Common myeloid progenitor, CD34-positive (primary cell): Measurements from ENCODE around the gene GLYR1.

Experiments
- CTCF ChIA-PET: fragments of 350-600 bp; sonication (Branson Sonifier 250); formaldehyde crosslinking; loops from one replicate; lab custom pipeline; 2021; ENCODE audit warnings: antibody characterized with exemption; lab: Charles Lee
- POLR2A ChIA-PET: fragments of 350-600 bp; sonication (Branson Sonifier 250); formaldehyde crosslinking; loops from one replicate; lab custom pipeline; 2021; ENCODE audit warnings: antibody characterized with exemption; lab: Charles Lee
- DNase-seq, 3 donors: peaks; one replicate each; pipeline versions ENCODE4 v3.0.0 to v3.0.0-alpha.2; 2013
- H3K27ac ChIP-seq, 2 experiments: 1 replicate in 1 of 2; 2 replicates in 1 of 2; pipeline ENCODE4 v1.7.0; 2013; ENCODE audit warnings: inconsistent platforms in 2 of 2, low read length in 2 of 2, mild to moderate bottlenecking in 2 of 2, low read depth in 1 of 2, moderate library complexity in 1 of 2; ENCODE audit not compliant: severe bottlenecking in 2 of 2, insufficient read depth in 1 of 2, poor library complexity in 1 of 2
- H3K27me3 ChIP-seq, 5 experiments: replicated peaks in 2 of 5; 1 replicate in 3 of 5; 2 replicates in 2 of 5; pipeline versions ENCODE4 v1.6.1 to v1.7.0; 2013; ENCODE audit warnings: low read length in 4 of 5, mild to moderate bottlenecking in 2 of 5, moderate library complexity in 2 of 5, inconsistent platforms in 1 of 5; ENCODE audit not compliant: insufficient read depth in 5 of 5, control insufficient read depth in 4 of 5
- H3K36me3 ChIP-seq, 4 experiments: 1 replicate in 2 of 4; 2 replicates in 2 of 4; pipeline versions ENCODE4 v1.6.1 to v1.7.0; 2013; ENCODE audit warnings: low read length in 3 of 4, control low read depth in 1 of 4, mild to moderate bottlenecking in 1 of 4; ENCODE audit not compliant: control insufficient read depth in 4 of 4, insufficient read depth in 4 of 4
- H3K4me1 ChIP-seq, 4 experiments: 1 replicate in 3 of 4; 2 replicates in 1 of 4; pipeline versions ENCODE4 v1.6.1 to v1.7.1; 2013; ENCODE audit warnings: low read length in 3 of 4, mild to moderate bottlenecking in 3 of 4, control low read depth in 1 of 4, inconsistent platforms in 1 of 4, moderate library complexity in 1 of 4; ENCODE audit not compliant: control insufficient read depth in 4 of 4, insufficient read depth in 4 of 4; ENCODE audit errors: control extremely low read depth in 1 of 4
- H3K4me3 ChIP-seq, 7 experiments: 1 replicate in 4 of 7; 2 replicates in 3 of 7; pipeline versions ENCODE4 v1.5.1 to v1.7.0; 2013; ENCODE audit warnings: mild to moderate bottlenecking in 7 of 7, low read length in 6 of 7, moderate library complexity in 6 of 7, inconsistent platforms in 2 of 7, low read depth in 2 of 7, control low read depth in 1 of 7; ENCODE audit not compliant: insufficient read depth in 4 of 7, control insufficient read depth in 1 of 7; ENCODE audit errors: extremely low read depth in 1 of 7
- H3K9me3 ChIP-seq, 5 experiments: 1 replicate in 4 of 5; 2 replicates in 1 of 5; pipeline versions ENCODE4 v1.6.1 to v1.7.1; 2013; ENCODE audit warnings: low read length in 4 of 5, mild to moderate bottlenecking in 2 of 5, inconsistent platforms in 1 of 5, low read depth in 1 of 5, moderate library complexity in 1 of 5; ENCODE audit not compliant: control insufficient read depth in 4 of 5, insufficient read depth in 2 of 5; ENCODE audit errors: control extremely low read depth in 1 of 5
- whole genome bisulfite sequencing: methylation state at CpG from one replicate; pipeline ENCODE4 v1.1.5; 2013; ENCODE audit not compliant: insufficient coverage; 5-methylcytosine and 5-hydroxymethylcytosine counted together

Gene GLYR1

GRCh38 chr16:4847774-4848587 lies 893 bp upstream of the GLYR1 start:
- Histone ChIP-seq H3K9me3 (no peaks in the 10 kb centered on the region), H3K36me3 (peaks cover 2 to 27% (median 10%) of the 10 kb centered on the region in 4 experiments), H3K4me3 (peak overlapping the region; percentile 81 to 99 (median 86)), H3K27ac (peak overlapping the region; percentile 54 to 95), H3K4me1 (peaks cover 14 to 43% (median 30%) of the 10 kb centered on the region in 4 experiments), H3K27me3 (no peaks in the 10 kb centered on the region)
- CTCF ChIA-PET, result interaction anchor here (1.0 kb wide), 1 partner anchor 25 kb away, joined by 3 read pairs; no protein-coding TSS in a partner anchor
- DNase-seq, result peak; percentile 49 to 83 (median 82)
- WGBS, result under 1% methylated on average over 73 of the region's 83 CpGs
- POLR2A ChIA-PET, result no interaction called here

DNA sequence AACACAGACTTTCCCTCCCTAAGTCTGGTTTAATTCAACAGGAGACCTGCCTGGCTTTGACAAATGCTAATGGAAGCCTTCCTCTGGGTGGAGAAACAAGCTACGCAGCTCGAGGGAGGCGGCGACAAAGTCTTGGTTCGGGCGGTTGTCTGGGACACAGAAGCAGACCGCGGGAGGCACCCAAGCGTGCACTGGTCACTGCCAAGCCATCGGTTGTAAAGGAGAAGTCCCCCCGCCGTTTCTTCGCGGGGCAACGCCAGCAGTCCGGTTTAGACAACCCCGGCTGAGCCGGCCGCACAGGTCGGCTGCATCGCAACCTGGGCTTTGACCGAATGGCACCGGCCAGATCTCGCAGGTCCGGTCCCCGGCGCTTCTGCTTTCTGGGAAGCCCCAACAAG lies 586 bp downstream of the GLYR1 start:
- Histone ChIP-seq H3K27ac (peak overlapping the region; percentile 87 to 95), H3K9me3 (no peaks in the 10 kb centered on the region), H3K36me3 (peaks cover 4 to 35% (median 15%) of the 10 kb centered on the region in 4 experiments), H3K27me3 (no peaks in the 10 kb centered on the region), H3K4me1 (peaks cover 14 to 41% (median 30%) of the 10 kb centered on the region in 4 experiments), H3K4me3 (peak overlapping the region; percentile 81 to 99 (median 86))
- under 1% methylated on average over 27 of the region's 27 CpGs for WGBS
- ChIA-PET CTCF (interaction anchor here (1.1 kb wide), 1 partner anchor 9 kb away, joined by 3 read pairs; no protein-coding TSS in a partner anchor), POLR2A (interaction anchor here (0.6 to 0.7 kb wide), 2 partner anchors 79 to 648 kb away, joined by 3 read pairs; no protein-coding TSS in a partner anchor)
- DNase-seq, result peak; percentile 39 to 78 (median 77)

DNA sequence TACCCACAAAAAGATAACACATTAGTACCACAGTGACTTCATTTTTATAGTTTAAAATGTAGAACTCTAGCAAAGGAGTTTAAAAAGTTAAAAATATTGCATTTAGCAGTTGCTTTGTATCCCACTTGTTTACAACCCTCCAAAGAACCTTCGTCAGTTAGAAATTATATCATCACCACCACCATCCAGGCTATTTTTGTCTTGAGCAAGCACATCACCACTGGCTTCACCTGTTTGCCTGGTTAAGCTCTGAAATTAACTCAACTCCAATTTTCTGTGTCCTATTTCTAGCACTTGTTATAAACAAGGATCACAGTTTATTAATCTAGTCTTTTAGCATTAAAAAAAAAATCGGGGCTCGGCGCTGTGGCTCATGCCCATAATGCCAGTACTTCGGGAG lies 6.1 kb downstream of the GLYR1 start:
- POLR2A ChIA-PET, result no interaction called here
- 50% methylated on average over 2 of the region's 5 CpGs for WGBS
- Histone ChIP-seq H3K9me3 (no peaks in the 10 kb centered on the region), H3K27ac (no peak overlapping the region), H3K36me3 (peaks cover 24 to 79% (median 51%) of the 10 kb centered on the region in 4 experiments), H3K4me1 (peaks cover 5 to 7% (median 7%) of the 10 kb centered on the region in 4 experiments), H3K4me3 (no peak overlapping the region), H3K27me3 (no peaks in the 10 kb centered on the region)
- CTCF ChIA-PET, result no interaction called here
- DNase-seq, result no peak

DNA sequence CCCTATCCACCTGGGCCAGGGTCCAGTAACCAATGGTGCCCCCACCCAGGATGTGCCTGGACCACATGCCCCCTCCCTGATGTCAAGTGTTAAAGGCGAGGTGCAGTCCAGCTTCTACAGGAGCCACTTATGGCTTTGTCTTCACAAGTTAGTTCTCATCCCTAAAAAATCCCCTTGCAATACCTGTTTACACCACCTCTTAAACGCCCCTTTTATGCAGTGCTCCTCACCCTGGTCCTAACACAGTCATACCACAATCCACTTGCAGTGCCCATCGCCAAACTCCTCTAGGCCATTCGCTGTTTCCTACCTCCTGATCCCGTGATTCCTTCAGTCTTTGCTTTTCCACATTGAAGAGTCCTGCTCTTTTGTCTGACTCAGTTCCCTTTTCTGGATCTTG lies 7.1 kb downstream of the GLYR1 start:
- H3K27ac ChIP-seq, result no peak overlapping the region
- DNase-seq, result peak in 1 of 3 donors; percentile 12
- POLR2A ChIA-PET, result no interaction called here

DNA sequence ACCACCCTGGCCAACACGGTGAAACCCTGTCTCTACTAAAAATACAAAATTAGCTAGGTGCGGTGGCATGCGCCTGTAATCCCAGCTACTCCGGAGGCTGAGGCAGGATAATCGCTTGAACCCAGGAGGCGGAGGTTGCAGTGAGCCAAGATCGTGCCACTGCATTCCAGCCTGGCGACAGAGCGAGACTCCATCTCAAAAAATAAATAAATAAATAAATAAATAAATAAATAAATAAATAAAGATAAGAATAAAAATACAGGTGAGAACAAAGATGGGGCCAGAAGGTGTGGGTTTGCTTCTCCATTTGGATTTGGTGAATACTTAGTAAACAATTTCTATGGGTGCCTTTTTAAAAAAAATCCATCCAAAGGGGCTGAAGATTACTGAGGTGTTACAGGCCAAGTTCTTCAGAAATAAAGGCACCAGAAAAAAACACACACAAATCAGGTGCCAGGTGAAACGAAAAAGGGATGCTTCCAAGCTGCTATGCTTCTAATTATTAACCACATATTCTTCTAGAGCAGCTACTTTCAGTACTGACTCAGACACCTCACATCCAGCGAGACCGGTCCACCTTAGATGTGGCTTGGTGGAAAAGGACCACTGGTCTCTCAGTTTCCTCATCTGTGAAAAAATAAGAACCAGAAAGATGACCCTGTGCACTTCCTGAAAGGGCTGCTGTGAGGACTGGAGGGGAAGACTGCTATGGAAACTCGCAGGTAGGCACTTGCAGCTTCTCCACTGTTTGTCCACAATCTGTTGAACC lies 9.2 kb downstream of the GLYR1 start:
- Histone ChIP-seq H3K27me3 (no peaks in the 10 kb centered on the region), H3K4me3 (no peak overlapping the region), H3K9me3 (no peaks in the 10 kb centered on the region), H3K27ac (no peak overlapping the region), H3K4me1 (no peaks in the 10 kb centered on the region), H3K36me3 (peaks cover 23 to 77% (median 57%) of the 10 kb centered on the region in 4 experiments)
- WGBS, result 91% methylated on average over 5 of the region's 13 CpGs
- no peak for DNase-seq
- ChIA-PET POLR2A (interaction anchor here (0.7 kb wide), 1 partner anchor 103 kb away, joined by 4 read pairs; no protein-coding TSS in a partner anchor), CTCF (interaction anchor here (0.6 to 1.1 kb wide), 2 partner anchors 8 to 9 kb away, joined by 3 read pairs; no protein-coding TSS in a partner anchor)

More for the DNA sequence above, 7.1 kb downstream of the GLYR1 start:
- H3K27me3 ChIP-seq, result no peaks in the 10 kb centered on the region
- H3K4me1 ChIP-seq, result no peaks in the 10 kb centered on the region
- peaks cover 25 to 79% (median 55%) of the 10 kb centered on the region in 4 experiments for H3K36me3 ChIP-seq
- no peaks in the 10 kb centered on the region for H3K9me3 ChIP-seq
- CTCF ChIA-PET, result no interaction called here
- H3K4me3 ChIP-seq, result no peak overlapping the region
- WGBS, result 100% methylated on average over 5 of the region's 5 CpGs

GRCh38 chr16:4836727-4837126 lies 10.4 kb downstream of the GLYR1 start:
- H3K4me3 ChIP-seq, result no peak overlapping the region
- no peaks in the 10 kb centered on the region for H3K4me1 ChIP-seq
- H3K27ac ChIP-seq, result no peak overlapping the region
- ChIA-PET CTCF (interaction anchor here (0.6 to 1.1 kb wide), 2 partner anchors 10 to 96 kb away, joined by 3 read pairs; no protein-coding TSS in a partner anchor), POLR2A (no interaction called here)
- DNase-seq, result no peak
- peaks cover 25 to 80% (median 63%) of the 10 kb centered on the region in 4 experiments for H3K36me3 ChIP-seq
- H3K27me3 ChIP-seq, result no peaks in the 10 kb centered on the region
- WGBS, result 92% methylated on average over 2 of the region's 2 CpGs
- no peaks in the 10 kb centered on the region for H3K9me3 ChIP-seq
